K562 (cell line): Measurements from ENCODE around the gene HERC3. TPM values are rescaled to one million over a fixed set of nuclear protein-coding genes. Genes with fewer than 3 reads are reported as not detected.

Experiments used
- ATAC-seq: fragments of 200-7000 bp; cut with Tn5 transposase; 3 replicates; pipeline ENCODE4 v1.9.1; 2020; ENCODE audit warnings: moderate library complexity
- BruUV-seq: library from RNA; stranded (reverse); fragments of 400-500 nt; replicated peaks from 2 replicates; lab custom pipeline; 2021; lab: Mats Ljungman, UMichigan
- CTCF ChIA-PET: fragments of 300-600 bp; formaldehyde crosslinking; extraction: SDS; loops from one replicate; lab custom pipeline; 2021; ENCODE audit warnings: low intra/inter-chr PET ratio; lab: Yijun Ruan, JAX
- POLR2A ChIA-PET: fragments of 300-600, 350-650 bp; sonication (Branson Sonifier 250); formaldehyde crosslinking; extraction: SDS; loops from one replicate; lab custom pipeline; 2021; ENCODE audit warnings: antibody characterized with exemption, inconsistent platforms; lab: Yijun Ruan, JAX
- DNase-seq, 4 experiments: peaks; one replicate each; pipeline versions ENCODE4 v3.0.0 to v3.0.0-alpha.2; 2011 to 2018; ENCODE audit warnings: low spot score in 3 of 4, mixed read lengths in 3 of 4; ENCODE audit errors: extremely low read depth in 1 of 4
- FAIRE-seq: peaks from 2 replicates; lab custom pipeline; 2011; peaks lifted over from hg19 to GRCh38; lab: Jason Lieb, UNC
- H2AFZ ChIP-seq: 2 replicates; pipeline ENCODE4 v1.6.0; 2011; ENCODE audit warnings: low read depth, low read length, control low read depth, inconsistent platforms
- H3K27ac ChIP-seq: fragments of 200-600 bp; 3 replicates; pipeline ENCODE4 v1.8.0; 2011; ENCODE audit warnings: low read depth, mild to moderate bottlenecking, control low read depth, inconsistent platforms, low read length, moderate library complexity, mixed read lengths; ENCODE audit errors: extremely low read depth
- H3K27me3 ChIP-seq, 2 experiments: fragments of 300-600 bp in 1 of 2; 2 replicates in 1 of 2; 3 replicates in 1 of 2; pipeline versions ENCODE4 v1.6.0 to v1.8.0; 2011; ENCODE audit warnings: inconsistent platforms in 2 of 2, low read length in 2 of 2, mild to moderate bottlenecking in 1 of 2, mixed read lengths in 1 of 2, moderate library complexity in 1 of 2; ENCODE audit not compliant: control insufficient read depth in 2 of 2, insufficient read depth in 2 of 2
- H3K36me3 ChIP-seq: fragments of 300-600 bp; 3 replicates; pipeline ENCODE4 v1.8.0; 2011; ENCODE audit warnings: mild to moderate bottlenecking, low read length, inconsistent platforms; ENCODE audit not compliant: control insufficient read depth, insufficient read depth
- H3K4me1 ChIP-seq, 2 experiments: fragments of 200-600 bp in 1 of 2; replicated peaks in 1 of 2; 2 replicates in 1 of 2; 3 replicates in 1 of 2; pipeline versions ENCODE4 v1.5.1 to v1.8.0; 2011; ENCODE audit warnings: inconsistent platforms in 2 of 2, low read length in 2 of 2, mild to moderate bottlenecking in 1 of 2, mixed read lengths in 1 of 2, moderate library complexity in 1 of 2; ENCODE audit not compliant: control insufficient read depth in 2 of 2, insufficient read depth in 2 of 2
- H3K4me2 ChIP-seq: 2 replicates; pipeline ENCODE4 v1.6.1; 2011; ENCODE audit warnings: low read length, control low read depth, inconsistent platforms, mixed read lengths; ENCODE audit not compliant: insufficient read depth
- H3K4me3 ChIP-seq: fragments of 200-600 bp; sonication (generic), shearing (Covaris generic); 2 replicates; pipeline ENCODE4 v1.5.1; 2016; ENCODE audit warnings: control low read depth, inconsistent platforms
- H3K79me2 ChIP-seq: fragments of 200-600 bp; 3 replicates; pipeline ENCODE4 v1.8.0; 2011; ENCODE audit warnings: low read length, inconsistent platforms; ENCODE audit not compliant: control insufficient read depth, insufficient read depth
- H3K9ac ChIP-seq, 2 experiments: 2 replicates each; pipeline versions ENCODE4 v1.6.0 to v1.6.1; 2011; ENCODE audit warnings: low read depth in 2 of 2, low read length in 2 of 2, control low read depth in 1 of 2, inconsistent platforms in 1 of 2, mild to moderate bottlenecking in 1 of 2, mixed read lengths in 1 of 2; ENCODE audit not compliant: insufficient read depth in 1 of 2
- H3K9me1 ChIP-seq: one replicate; pipeline ENCODE4 v1.6.0; 2011; ENCODE audit warnings: inconsistent platforms, mild to moderate bottlenecking, low read length, moderate library complexity; ENCODE audit not compliant: control insufficient read depth, insufficient read depth
- H3K9me3 ChIP-seq: replicated peaks from 2 replicates; pipeline ENCODE4 v1.5.1; 2011; ENCODE audit warnings: low read depth, low read length, inconsistent platforms; ENCODE audit not compliant: control insufficient read depth, insufficient read depth
- H4K20me1 ChIP-seq: replicated peaks from 2 replicates; pipeline ENCODE4 v1.6.1; 2011; ENCODE audit warnings: low read length, inconsistent platforms, mixed read lengths; ENCODE audit not compliant: control insufficient read depth, insufficient read depth
- CBX8 ChIP-seq: fragments of 200-600 bp; sonication (generic); IDR thresholded peaks from 2 replicates; pipeline ENCODE4 v1.6.1; 2012; ENCODE audit warnings: borderline replicate concordance, mixed run types, low read depth, mild to moderate bottlenecking, moderate library complexity, mixed read lengths, low read length, control low read depth, inconsistent platforms; ENCODE audit not compliant: poor library complexity, severe bottlenecking; ENCODE audit errors: extremely low read depth
- CHD4 ChIP-seq: fragments of 200-600 bp; sonication (generic); IDR thresholded peaks from 3 replicates; pipeline ENCODE4 v1.6.1; 2012; ENCODE audit warnings: low read depth, mild to moderate bottlenecking, mixed read lengths, low read length, inconsistent platforms; ENCODE audit not compliant: insufficient read depth, insufficient replicate concordance, poor library complexity, severe bottlenecking
- MGA ChIP-seq: fragments of 450-650 bp; IDR thresholded peaks from 2 replicates; pipeline ENCODE4 v1.6.1; 2016; ENCODE audit warnings: mild to moderate bottlenecking, moderate library complexity
- MTA1 ChIP-seq: fragments of 450-650 bp; IDR thresholded peaks from 2 replicates; pipeline ENCODE4 v1.6.1; 2017; ENCODE audit warnings: borderline replicate concordance
- POLR2AphosphoS2 ChIP-seq: IDR thresholded peaks from 2 replicates; pipeline ENCODE4 v1.6.1; 2012; ENCODE audit warnings: low read length, improper control_type of control experiment
- RFX7 ChIP-seq: fragments of 250-450 bp; sonication (Bioruptor Pico); IDR thresholded peaks from 2 replicates; pipeline ENCODE4 v1.5.1; 2021; ENCODE audit warnings: mild to moderate bottlenecking
- SMAD3 ChIP-seq: fragments of 450-650 bp; formaldehyde crosslinking; conservative IDR thresholded peaks from 2 replicates; pipeline ENCODE4 v1.4.0; 2020; ENCODE audit warnings: mild to moderate bottlenecking
- TBL1XR1 ChIP-seq, 2 experiments: IDR thresholded peaks; 2 replicates each; pipeline ENCODE4 v1.6.1; 2012; ENCODE audit warnings: improper control_type of control experiment in 2 of 2, low read length in 2 of 2, mild to moderate bottlenecking in 1 of 2
- U2AF1 ChIP-seq: fragments of 200-400 bp; formaldehyde crosslinking; optimal IDR thresholded peaks from 2 replicates; pipeline ENCODE3; 2017; ENCODE audit warnings: mild to moderate bottlenecking, low read depth, low read length, moderate library complexity
- ZNF830 ChIP-seq: fragments of 250-450 bp; sonication (Bioruptor Pico); IDR thresholded peaks from 2 replicates; pipeline ENCODE4 v1.5.0; 2021; ENCODE audit warnings: mild to moderate bottlenecking
- WGBS: fragments of 100-300 bp; shearing (Covaris generic); methylation state at CpG from one replicate; pipeline ENCODE4 v1.1.6; 2016; ENCODE audit warnings: low coverage, mixed read lengths; ENCODE audit not compliant: insufficient coverage; ENCODE audit errors: missing lambda C conversion rate; 5-methylcytosine and 5-hydroxymethylcytosine counted together
- in situ Hi-C: fragments of 300-500 bp; cut with MboI; formaldehyde crosslinking; loops from 4 replicates; pipeline ENCODE4 v1.15.0; 2018; ENCODE audit warnings: inconsistent platforms, mixed read lengths
- intact Hi-C: fragments of 100-400 bp; cut with micrococcal nuclease; formaldehyde crosslinking; loops from 2 replicates; pipeline ENCODE4 v1.14.2; 2022
- polyA plus RNA-seq, 8 experiments: library from polyadenylated mRNA; depleted of rRNA in 4 of 8; stranded (reverse) in 5 of 8; unstranded in 3 of 8; fragments of >200 nt; fragmentation: Nextera tagmentation in 2 of 8; fragmentation: Illumina TruSeq in 1 of 8; extraction: Ambion mirVana in 2 of 8; extraction: Trizol in 1 of 8; gene quantifications; 2 replicates each; pipeline versions ENCODE4 v1.2.1 to v1.2.3, GENCODE V29; 2011 to 2014; ENCODE audit warnings: inconsistent platforms in 1 of 8, missing spikeins in 1 of 8
- total RNA-seq, 7 experiments: library from RNA; depleted of rRNA in 6 of 7; stranded (reverse); fragments of >200 nt in 6 of 7; fragmentation: Illumina TruSeq in 2 of 7; extraction: Trizol in 2 of 7; gene quantifications; 2 replicates each; pipeline versions ENCODE4 v1.2.1 to v1.2.3, GENCODE V29; 2011 to 2021; ENCODE audit warnings: low replicate concordance in 1 of 7

HERC3 gene
- total and polyA plus RNA-seq, 9 of the 15 experiments (the other 6 are each of a cell fraction or from before 2014, with no cell fraction given) = 1.8 to 13.1 (median 7.6) TPM

DNA sequence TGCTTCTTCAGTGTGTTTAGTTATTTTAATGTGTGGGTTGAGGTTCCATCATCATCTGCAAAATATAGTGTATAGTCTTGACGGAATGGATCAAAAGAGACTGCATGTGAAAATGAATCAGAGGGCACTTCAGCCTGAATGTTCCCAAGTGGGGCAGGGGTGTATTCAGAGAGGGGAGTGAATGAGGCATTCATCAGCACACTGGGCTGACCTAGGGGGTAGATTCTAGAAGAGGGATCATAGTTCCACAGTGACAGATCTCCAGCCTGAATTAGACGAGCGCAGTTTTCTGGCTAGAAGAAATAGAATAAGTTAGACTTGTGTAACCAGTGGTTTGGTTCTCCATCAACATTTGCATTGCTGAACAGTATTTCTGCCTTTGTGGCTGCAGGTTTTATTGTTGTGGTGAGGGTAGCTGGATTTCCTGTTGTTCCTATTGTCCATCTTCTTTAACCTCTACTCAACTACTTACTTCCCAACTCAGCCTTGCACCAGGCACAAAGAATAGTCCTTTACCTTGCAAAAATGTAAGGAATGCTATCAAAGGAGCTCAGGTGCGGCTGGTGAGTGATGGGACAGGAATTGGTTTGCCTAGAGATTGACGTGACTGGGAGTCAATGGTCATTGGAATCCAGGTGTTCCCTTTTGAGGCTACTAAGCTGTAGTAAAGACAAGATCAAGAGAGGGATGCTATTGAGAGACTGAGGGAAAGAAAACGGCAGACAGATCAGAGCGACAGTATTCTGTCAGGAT is 54.4 kb downstream of the HERC3 start (continued):
- TF ChIP-seq CBX8 = no peak
- TF ChIP-seq RFX7 = no peak
- TF ChIP-seq ZNF830 (CRISPR knock-in tag) = no peak
- TF ChIP-seq MTA1 = no peak
- TF ChIP-seq SMAD3 (CRISPR knock-in tag) = no peak
- TF ChIP-seq CHD4 = no peak

GRCh38 chr4:88649716-88650115 is 57.4 kb downstream of the HERC3 start:
- Histone ChIP-seq H3K79me2 (no peaks in the 10 kb centered on the region), H3K36me3 (no peaks in the 10 kb centered on the region), H3K27ac (no peak overlapping the region), H3K9me3 (no peaks in the 10 kb centered on the region), H3K4me3 (no peak overlapping the region), H3K9ac (no peak overlapping the region; a peak in 1 of 4 replicates), H3K27me3 (no peaks in the 10 kb centered on the region), H3K9me1 (no peaks in the 10 kb centered on the region), H2AFZ (no peak overlapping the region), H3K4me2 (no peak overlapping the region), H4K20me1 (no peaks in the 10 kb centered on the region), H3K4me1 (no peaks in the 10 kb centered on the region)
- ChIA-PET CTCF (no interaction called here), POLR2A (no interaction called here)
- DNase-seq = no peak
- intact Hi-C loops = no loop called here
- no peak for FAIRE-seq
- in situ Hi-C loops = no loop called here
- ATAC-seq = no peak
- BruUV-seq = no TSS peak
- 25% methylated on average over 3 of the region's 3 CpGs for WGBS
- TF ChIP-seq TBL1XR1 (IDR thresholded peaks at IDR 0.05; ENCODE audit: low read length in 2 of 2) (no peak), MGA (no peak), U2AF1 (no peak), POLR2AphosphoS2 (no peak)
